ENCODE results near the gene NDUFAF4.

DNA sequence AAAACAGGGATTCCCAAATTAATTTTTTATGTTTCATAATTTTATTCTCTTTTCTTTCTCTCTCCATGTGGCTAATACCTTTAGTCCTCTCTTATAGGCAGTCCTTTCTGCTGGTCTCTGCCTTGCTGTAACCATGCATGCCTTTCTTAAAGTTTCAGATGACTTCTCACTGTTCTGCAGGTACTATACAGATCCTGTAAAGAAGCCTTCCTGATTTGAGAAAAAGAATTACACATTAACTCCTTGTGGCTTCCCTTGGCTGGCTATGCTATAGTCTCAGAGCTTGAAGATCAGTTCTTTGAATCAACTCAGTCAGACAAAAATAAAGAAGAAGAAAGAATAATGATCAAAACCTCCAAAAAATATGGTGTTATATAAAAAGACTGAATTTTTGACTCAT is 53.2 kb downstream of the NDUFAF4 start:
- no peak for TF ChIP-seq ZNF335 (tag by site-specific recombination; conservative IDR thresholded peaks at IDR 0.05)
- TF ChIP-seq ZNF132 (tag by site-specific recombination; IDR thresholded peaks at IDR 0.05; ENCODE audit: borderline replicate concordance) = no peak
- TF ChIP-seq, protein P1, sequence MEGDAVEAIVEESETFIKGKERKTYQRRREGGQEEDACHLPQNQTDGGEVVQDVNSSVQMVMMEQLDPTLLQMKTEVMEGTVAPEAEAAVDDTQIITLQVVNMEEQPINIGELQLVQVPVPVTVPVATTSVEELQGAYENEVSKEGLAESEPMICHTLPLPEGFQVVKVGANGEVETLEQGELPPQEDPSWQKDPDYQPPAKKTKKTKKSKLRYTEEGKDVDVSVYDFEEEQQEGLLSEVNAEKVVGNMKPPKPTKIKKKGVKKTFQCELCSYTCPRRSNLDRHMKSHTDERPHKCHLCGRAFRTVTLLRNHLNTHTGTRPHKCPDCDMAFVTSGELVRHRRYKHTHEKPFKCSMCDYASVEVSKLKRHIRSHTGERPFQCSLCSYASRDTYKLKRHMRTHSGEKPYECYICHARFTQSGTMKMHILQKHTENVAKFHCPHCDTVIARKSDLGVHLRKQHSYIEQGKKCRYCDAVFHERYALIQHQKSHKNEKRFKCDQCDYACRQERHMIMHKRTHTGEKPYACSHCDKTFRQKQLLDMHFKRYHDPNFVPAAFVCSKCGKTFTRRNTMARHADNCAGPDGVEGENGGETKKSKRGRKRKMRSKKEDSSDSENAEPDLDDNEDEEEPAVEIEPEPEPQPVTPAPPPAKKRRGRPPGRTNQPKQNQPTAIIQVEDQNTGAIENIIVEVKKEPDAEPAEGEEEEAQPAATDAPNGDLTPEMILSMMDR (tag by site-specific recombination; IDR thresholded peaks at IDR 0.05) = no peak
